ENCODE results near the gene CD163L1. TPM values are rescaled to one million over a fixed set of nuclear protein-coding genes. Genes with fewer than 3 reads are reported as not detected.

Gene CD163L1
- total and polyA plus RNA-seq, 2 of the 8 experiments (the other 6 are each of a cell fraction or from before 2014, with no cell fraction given): 0.11 to 0.22 TPM

DNA sequence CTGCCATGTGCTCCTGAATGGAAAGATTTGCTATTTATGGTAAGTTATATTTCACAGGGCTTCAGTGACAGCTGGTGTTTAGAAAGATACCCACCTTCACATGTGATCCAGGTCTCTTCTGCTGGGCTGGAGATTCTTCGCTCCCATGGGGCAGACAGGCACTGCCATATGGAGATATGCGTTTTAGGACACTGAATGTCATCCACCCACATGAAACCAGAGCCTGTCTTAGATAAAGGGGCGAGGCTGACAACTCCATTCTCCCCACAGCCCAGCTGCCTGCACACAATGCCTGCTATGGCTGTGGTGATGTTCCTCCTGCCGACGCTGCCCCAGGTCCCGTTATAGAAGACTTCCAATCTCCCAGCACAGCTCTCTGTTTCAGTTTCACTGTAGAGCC lies 70.7 kb downstream of the CD163L1 start:
- no peak overlapping the region for H2AFZ ChIP-seq (ENCODE audit: low read length)
- no peak overlapping the region for H3K4me2 ChIP-seq (ENCODE audit: insufficient read depth in 1 of 2, low read depth in 2 of 2, low read length in 2 of 2)
- H2BK15ac ChIP-seq (ENCODE audit: low read length): no peak overlapping the region
- H3K18ac ChIP-seq (ENCODE audit: extremely low read depth, low read length): no peak overlapping the region
- WGBS, 2 experiments (ENCODE audit: extremely low coverage in 1 of 2, insufficient coverage in 1 of 2, insufficient read length in 1 of 2, insufficient replicate concordance in 2 of 2, low coverage in 1 of 2, low lambda C conversion rate in 2 of 2, missing lambda C conversion rate in 1 of 2): 87% methylated on average over 6 of the region's 6 CpGs; no CpG with 5 or more reads in 1 of the 2 experiments
- DNase-seq (ENCODE audit: low read depth in 1 of 2, low spot score in 2 of 2): no peak
- H3K56ac ChIP-seq (replicated peaks; ENCODE audit: insufficient read length, low read depth, low read length): no peak overlapping the region
- no peaks in the 10 kb centered on the region for H3K4me1 ChIP-seq (replicated peaks in 1 of 4; ENCODE audit: control insufficient read depth in 3 of 4, insufficient read depth in 4 of 4, low read length in 3 of 4)
- TF ChIP-seq HDAC2 (IDR thresholded peaks at IDR 0.05; ENCODE audit: borderline replicate concordance in 1 of 2, low read depth in 2 of 2, low read length in 2 of 2) (no peak), JUN (IDR thresholded peaks at IDR 0.05; ENCODE audit: low read depth, low read length) (no peak), SRF (IDR thresholded peaks at IDR 0.05; ENCODE audit: low read depth, low read length) (no peak), TEAD4 (IDR thresholded peaks at IDR 0.05; ENCODE audit: low read depth, low read length) (no peak), EGR1 (IDR thresholded peaks at IDR 0.05; ENCODE audit: borderline replicate concordance, low read depth, low read length) (no peak), RFX5 (IDR thresholded peaks at IDR 0.05; ENCODE audit: borderline replicate concordance, low read depth, low read length) (no peak)
- TF ChIP-seq, protein P1, sequence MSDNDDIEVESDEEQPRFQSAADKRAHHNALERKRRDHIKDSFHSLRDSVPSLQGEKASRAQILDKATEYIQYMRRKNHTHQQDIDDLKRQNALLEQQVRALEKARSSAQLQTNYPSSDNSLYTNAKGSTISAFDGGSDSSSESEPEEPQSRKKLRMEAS (IDR thresholded peaks at IDR 0.05): no peak
- no peak overlapping the region for H2BK120ac ChIP-seq (replicated peaks; ENCODE audit: low read depth, low read length)
- no peak overlapping the region for H3K23ac ChIP-seq (ENCODE audit: insufficient read length)
- no peak overlapping the region for H4K8ac ChIP-seq (ENCODE audit: extremely low read depth, insufficient read depth, low read length)
- no peak overlapping the region for H3K14ac ChIP-seq (ENCODE audit: insufficient read length)
- POLR2A ChIA-PET (ENCODE audit: partially characterized antibody): no interaction called here
- no peak overlapping the region for H2BK5ac ChIP-seq (ENCODE audit: low read depth, low read length)
- H3K79me1 ChIP-seq (ENCODE audit: low read depth, low read length): no peaks in the 10 kb centered on the region
- no peaks in the 10 kb centered on the region; a peak in 1 of 4 replicates for H3K9me3 ChIP-seq (ENCODE audit: insufficient read depth in 2 of 2, low read depth in 1 of 2, low read length in 1 of 2)
- H4K5ac ChIP-seq (ENCODE audit: insufficient read length, low read depth, low read length): no peak overlapping the region
- H2BK12ac ChIP-seq (ENCODE audit: low read depth, low read length): no peak overlapping the region
- H2BK20ac ChIP-seq (ENCODE audit: low read length): no peak overlapping the region
- H3K27ac ChIP-seq (ENCODE audit: low read depth, low read length): no peak overlapping the region
- H2AK5ac ChIP-seq (ENCODE audit: low read depth, low read length): no peak overlapping the region
- H3K36me3 ChIP-seq (ENCODE audit: control insufficient read depth in 2 of 4, insufficient read depth in 4 of 4, low read length in 3 of 4): no peaks in the 10 kb centered on the region
- FAIRE-seq: no peak
- H4K20me1 ChIP-seq (replicated peaks in 1 of 2; ENCODE audit: control insufficient read depth in 1 of 2, insufficient read depth in 2 of 2, low read length in 2 of 2): no peaks in the 10 kb centered on the region
- H3K23me2 ChIP-seq (ENCODE audit: low read depth, low read length): no peaks in the 10 kb centered on the region; the same call in 1 of the 2 replicates
- CTCF ChIA-PET (ENCODE audit: partially characterized antibody): interaction anchor here (0.7 to 1.6 kb wide), 6 partner anchors 8 to 269 kb away, joined by 3 to 8 read pairs (median 4); no protein-coding TSS in a partner anchor
- H3K27me3 ChIP-seq (replicated peaks in 1 of 4; ENCODE audit: control insufficient read depth in 3 of 4, extremely low read depth in 1 of 4, insufficient read depth in 3 of 4, low read length in 3 of 4): no peaks in the 10 kb centered on the region
- H3K4ac ChIP-seq (replicated peaks; ENCODE audit: insufficient read length, low read depth, low read length): no peak overlapping the region
- H3K9ac ChIP-seq (replicated peaks in 1 of 4; ENCODE audit: extremely low read depth in 1 of 4, low read depth in 3 of 4, low read length in 3 of 4): no peak overlapping the region
- no peaks in the 10 kb centered on the region for H3K79me2 ChIP-seq (ENCODE audit: control insufficient read depth in 1 of 2, insufficient read depth in 2 of 2, low read length in 2 of 2)
- H3K4me3 ChIP-seq (ENCODE audit: extremely low read depth in 1 of 4, insufficient read depth in 2 of 4, low read depth in 3 of 4, low read length in 4 of 4): no peak overlapping the region
- H4K91ac ChIP-seq (replicated peaks; ENCODE audit: insufficient read length, low read length): no peak overlapping the region
